ENCODE data around the gene SPAG9. TPM values are rescaled to one million over a fixed set of nuclear protein-coding genes. Genes with fewer than 3 reads are reported as not detected.
"Not testable (repeated sequence)": the region's sequence is repeated elsewhere in the genome, so short reads cannot be mapped to it uniquely, and the experiment has no call there.

The SPAG9 gene
- total and polyA plus RNA-seq, 7 donors = 21.6 to 79.9 (median 74.3) TPM

GRCh38 chr17:51128076-51128475 lies 7.4 kb upstream of the SPAG9 start:
- DNase-seq = no peak
- intact Hi-C loops (cut with DNase I) = no loop called here
- H3K4me1 ChIP-seq = peaks cover 0 to 5% (median 0%) of the 10 kb centered on the region in 4 donors
- peak overlapping the region in 1 of 4 donors; percentile 19 for H3K27ac ChIP-seq
- TF ChIP-seq POLR2A (IDR thresholded peaks at IDR 0.05) = no peak
- TF ChIP-seq CTCF (IDR thresholded peaks at IDR 0.05) = no peak
- no peak for TF ChIP-seq POLR2AphosphoS5 (IDR thresholded peaks at IDR 0.05)
- no peak for TF ChIP-seq EP300 (IDR thresholded peaks at IDR 0.05)
- H3K9me3 ChIP-seq = no peaks in the 10 kb centered on the region
- no peaks in the 10 kb centered on the region for H3K27me3 ChIP-seq
- no peak overlapping the region for H3K4me3 ChIP-seq
- H3K36me3 ChIP-seq = no peaks in the 10 kb centered on the region
- WGBS, 2 donors = 59 to 71% methylated on average over 3 of the region's 3 CpGs

- intact Hi-C loops (cut with DNase I) = no loop called here
- WGBS, 2 donors = 76 to 87% methylated on average over 5 of the region's 5 CpGs
- H3K9me3 ChIP-seq = no peaks in the 10 kb centered on the region
- no peak overlapping the region for H3K4me3 ChIP-seq
- DNase-seq = no peak
- H3K36me3 ChIP-seq = no peaks in the 10 kb centered on the region
- TF ChIP-seq POLR2AphosphoS5 (IDR thresholded peaks at IDR 0.05) = no peak
- no peak for TF ChIP-seq EP300 (IDR thresholded peaks at IDR 0.05)
- TF ChIP-seq CTCF (IDR thresholded peaks at IDR 0.05) = no peak
- no peak for TF ChIP-seq POLR2A (IDR thresholded peaks at IDR 0.05)
- peaks cover 0 to 17% (median 5%) of the 10 kb centered on the region in 4 donors for H3K4me1 ChIP-seq
- H3K27ac ChIP-seq = no peak overlapping the region
- H3K27me3 ChIP-seq = no peaks in the 10 kb centered on the region
These were observed 4.2 kb upstream of the SPAG9 start for GRCh38 chr17:51124640-51125503.

- H3K9me3 ChIP-seq; H3K36me3 ChIP-seq; DNase-seq; intact Hi-C loops (cut with DNase I); H3K27me3 ChIP-seq; H3K4me3 ChIP-seq: not testable (repeated sequence)
- Histone ChIP-seq H3K27ac (peak overlapping the region; percentile 98 to 100 (median 100)), H3K4me1 (peaks cover 0 to 32% (median 25%) of the 10 kb centered on the region in 4 donors)
- WGBS, 2 donors = 73 to 88% methylated on average over 10 of the region's 10 CpGs
These were observed 1.9 kb upstream of the SPAG9 start for GRCh38 chr17:51122473-51123115.

- Histone ChIP-seq H3K36me3 (no peaks in the 10 kb centered on the region), H3K4me3 (peak overlapping the region; percentile 45 to 99 (median 98)), H3K27me3 (no peaks in the 10 kb centered on the region), H3K27ac (peak overlapping the region; percentile 98 to 100 (median 100)), H3K9me3 (no peaks in the 10 kb centered on the region), H3K4me1 (peaks cover 0 to 37% (median 28%) of the 10 kb centered on the region in 4 donors)
- peak; percentile 97 for DNase-seq
- TF ChIP-seq CTCF (IDR thresholded peaks at IDR 0.05) = no peak
- TF ChIP-seq POLR2A (IDR thresholded peaks at IDR 0.05) = peak; percentile 93 to 96
- peak; percentile 95 to 98 (median 98) for TF ChIP-seq POLR2AphosphoS5 (IDR thresholded peaks at IDR 0.05)
- TF ChIP-seq EP300 (IDR thresholded peaks at IDR 0.05) = peak in 3 of 4 donors; percentile 8 to 89 (median 14)
- intact Hi-C loops (cut with DNase I) = loop anchor here (1.0 to 2.0 kb wide), 2 partner anchors 31 to 255 kb away; partner anchors contain the start of genes NME1 and TOB1
- WGBS, 2 donors = 7 to 19% methylated on average over 23 of the region's 23 CpGs
These were observed 1.2 kb upstream of the SPAG9 start for GRCh38 chr17:51121620-51122472.

Measured in sigmoid colon (tissue), 7 donors.